Measurements from ENCODE around the gene ARHGAP24.

GRCh38 chr4:85610450-85610849, 135.5 kb downstream of the ARHGAP24 start:
- TF ChIP-seq CTCF (IDR thresholded peaks at IDR 0.05) (no peak), POLR2A (IDR thresholded peaks at IDR 0.05) (no peak)

Data from ovary (tissue), 3 donors.